CD4-positive, alpha-beta T cell treated with Interleukin-4 for 1 hour (primary cell): ENCODE results near the gene ARHGAP18.
"Not testable (repeated sequence)": the region's sequence is repeated elsewhere in the genome, so short reads cannot be mapped to it uniquely, and the experiment has no call there.

Experiments
- DNase-seq, 2 donors: peaks; one replicate each; pipeline ENCODE4 v3.0.0-alpha.2; 2020 to 2022

ARHGAP18 gene

DNA sequence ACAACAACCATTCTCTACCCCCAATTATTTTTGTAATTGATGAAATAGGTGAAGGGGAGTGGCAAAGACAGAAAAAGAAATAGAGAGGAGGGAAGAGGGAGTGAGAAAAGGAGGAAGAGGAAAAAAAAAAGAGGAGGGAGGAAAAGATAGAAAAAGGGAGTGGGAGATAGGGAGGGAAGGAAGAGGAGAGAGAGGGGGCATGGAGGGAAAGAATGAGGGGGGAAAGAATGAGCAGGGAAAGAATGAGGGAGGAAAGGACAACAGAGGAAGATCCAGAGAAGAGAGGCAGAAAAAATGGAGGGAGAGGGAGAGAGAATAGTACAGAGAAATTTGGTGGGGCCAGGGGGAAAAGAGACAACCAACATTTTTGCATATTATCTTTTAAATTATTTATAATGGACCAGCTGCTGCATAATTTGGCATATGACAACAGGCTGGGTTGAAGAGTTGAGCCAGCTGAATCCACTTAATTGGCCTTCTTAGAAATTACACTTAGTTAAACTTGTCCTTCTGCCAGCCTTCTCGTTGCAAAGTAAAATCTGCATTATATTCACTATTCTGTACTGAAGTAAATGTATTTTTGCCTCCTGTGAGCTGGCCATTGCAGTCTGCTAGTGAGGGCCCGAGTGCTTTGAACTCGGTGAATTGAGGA, 101.0 kb downstream of the ARHGAP18 start:
- no peak for DNase-seq

DNA sequence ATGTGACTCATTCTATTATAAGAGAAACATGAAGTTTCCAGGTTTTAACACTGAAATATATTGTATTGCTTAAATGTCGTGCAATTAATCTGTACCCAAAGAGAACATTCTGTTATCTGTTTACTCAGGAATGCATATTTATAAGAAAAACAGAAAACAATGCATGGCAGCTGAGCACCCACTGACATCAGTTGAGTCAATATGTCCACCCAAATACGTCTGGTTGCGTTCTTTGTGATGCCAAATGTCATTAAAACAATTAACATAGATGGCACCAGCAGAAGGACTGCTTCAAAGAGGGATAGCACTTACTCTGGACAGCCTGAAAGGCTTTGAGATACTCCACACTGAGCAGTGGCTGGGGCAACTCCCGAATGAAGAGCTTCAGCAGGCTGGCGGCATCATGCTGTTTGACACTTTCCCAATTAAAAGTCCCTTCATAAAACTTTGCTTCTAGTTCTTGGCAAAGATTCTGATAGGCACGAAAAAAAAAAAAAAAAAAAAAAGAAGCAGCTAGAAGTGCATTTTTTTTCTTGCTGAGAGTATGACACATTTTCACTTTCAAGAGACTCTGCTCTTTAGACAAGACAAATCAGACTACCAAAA, 102.3 kb downstream of the ARHGAP18 start:
- no peak for DNase-seq

DNA sequence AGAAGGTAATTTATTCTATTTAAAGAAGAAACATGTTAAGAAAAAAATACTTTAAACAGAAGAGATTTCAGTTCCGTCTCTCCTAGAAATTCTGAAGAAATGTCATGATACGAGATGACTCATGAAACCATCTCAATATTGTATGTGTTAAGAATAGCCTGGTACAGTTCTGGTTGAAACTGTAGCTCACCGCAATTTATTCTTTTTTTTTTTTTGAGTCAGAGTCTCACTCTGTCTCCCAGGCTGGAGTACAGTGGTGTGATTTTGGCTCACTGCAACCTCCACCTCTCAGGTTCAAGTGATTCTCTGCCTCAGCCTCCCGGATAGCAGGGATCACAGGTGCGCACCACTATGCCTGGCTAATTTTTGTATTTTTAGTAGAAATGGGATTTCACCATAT, 103.3 kb downstream of the ARHGAP18 start:
- no peak for DNase-seq

DNA sequence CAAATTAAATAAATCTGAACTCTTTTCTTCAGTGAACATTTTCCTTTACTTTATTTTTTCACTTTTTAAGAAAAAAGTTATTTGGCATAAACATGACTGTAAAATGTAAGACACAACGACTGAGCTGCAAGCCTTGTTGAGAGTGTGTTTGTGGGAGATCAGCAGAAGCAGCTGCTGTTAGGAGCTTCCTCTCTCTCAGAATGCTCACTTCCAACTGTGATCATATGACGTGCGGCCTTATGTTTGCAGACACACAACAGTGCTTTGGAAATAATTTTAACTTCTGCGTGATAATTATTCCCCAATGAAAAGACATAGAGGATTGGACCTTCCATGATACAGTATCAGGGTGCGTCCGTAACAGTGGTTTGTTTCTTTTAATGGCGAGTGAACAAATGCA, 104.0 kb downstream of the ARHGAP18 start:
- no peak for DNase-seq

DNA sequence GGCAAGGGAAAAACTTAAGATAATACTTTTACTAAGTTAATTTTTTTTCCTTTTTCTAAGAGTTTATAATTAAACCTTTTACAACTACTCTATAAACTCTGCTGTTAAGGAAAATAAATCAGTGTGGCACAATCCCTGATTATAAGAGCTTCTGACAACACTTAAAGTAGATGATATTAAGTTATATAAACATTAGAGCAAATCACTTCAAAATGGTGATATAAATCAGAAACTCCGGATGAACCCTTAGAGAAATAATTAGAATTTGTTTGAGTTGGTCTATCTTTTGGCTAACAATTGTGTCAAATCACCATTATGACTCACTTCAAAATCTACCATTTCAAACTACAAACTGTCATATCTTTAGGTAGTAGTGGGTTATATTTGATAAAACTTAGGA, 104.9 kb downstream of the ARHGAP18 start:
- DNase-seq: no peak

DNA sequence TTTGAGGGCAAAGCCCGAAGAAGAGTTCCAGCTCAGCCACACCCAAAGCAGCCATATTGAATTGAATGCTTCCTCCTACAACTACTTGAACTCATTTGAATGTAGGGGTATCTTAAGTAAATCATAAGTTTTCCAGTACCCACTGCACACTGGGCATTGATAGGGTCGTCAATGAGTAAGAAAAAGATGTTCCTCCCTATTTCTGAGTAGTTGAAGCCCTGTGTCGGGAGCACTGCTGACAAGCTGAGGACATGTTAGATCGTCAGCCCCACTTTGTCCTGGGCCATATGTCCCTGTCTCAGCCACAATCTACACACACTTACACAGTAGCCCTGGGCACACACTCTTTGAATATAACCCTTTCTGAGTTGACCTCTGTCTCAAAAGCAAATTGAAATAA, 105.7 kb downstream of the ARHGAP18 start:
- DNase-seq: no peak

DNA sequence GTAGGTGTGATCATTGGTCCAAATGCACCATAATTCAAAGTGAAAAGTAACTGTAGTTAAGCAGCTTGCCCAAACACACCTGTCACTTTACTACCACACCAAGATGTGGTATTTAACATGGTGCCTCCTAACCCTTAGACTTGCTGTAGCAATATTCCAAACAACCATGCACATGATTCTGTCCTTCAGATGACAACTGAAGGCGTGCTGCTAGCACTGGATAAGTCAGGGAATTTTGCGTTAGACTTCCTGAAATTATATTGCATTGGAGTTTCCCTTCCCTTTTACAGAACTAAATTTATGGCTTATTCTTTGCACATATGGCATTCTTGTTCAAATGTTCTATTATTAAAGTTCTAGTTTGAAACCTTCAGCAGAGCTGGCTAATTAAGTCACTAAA, 106.2 kb downstream of the ARHGAP18 start:
- no peak for DNase-seq

DNA sequence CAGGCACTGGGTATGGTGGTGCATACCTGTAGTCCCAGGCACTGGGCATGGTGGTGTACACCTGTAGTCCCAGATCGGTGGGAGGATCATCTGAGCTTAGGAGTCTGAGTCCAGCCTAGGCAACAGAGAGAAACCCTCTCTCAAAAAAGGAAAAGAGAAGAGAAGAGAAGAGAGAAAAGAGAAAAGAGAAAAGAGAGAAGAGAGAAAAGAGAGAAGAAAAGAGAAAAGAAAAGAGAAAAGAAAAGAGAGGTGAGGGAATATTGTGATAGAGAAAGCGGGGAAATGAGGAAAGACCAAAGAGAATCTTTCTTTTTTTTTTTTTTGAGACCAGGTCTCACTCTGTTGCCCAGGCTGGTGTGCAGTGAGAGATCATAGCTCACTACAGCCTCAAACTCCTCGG, 108.7 kb downstream of the ARHGAP18 start:
- DNase-seq: no peak

DNA sequence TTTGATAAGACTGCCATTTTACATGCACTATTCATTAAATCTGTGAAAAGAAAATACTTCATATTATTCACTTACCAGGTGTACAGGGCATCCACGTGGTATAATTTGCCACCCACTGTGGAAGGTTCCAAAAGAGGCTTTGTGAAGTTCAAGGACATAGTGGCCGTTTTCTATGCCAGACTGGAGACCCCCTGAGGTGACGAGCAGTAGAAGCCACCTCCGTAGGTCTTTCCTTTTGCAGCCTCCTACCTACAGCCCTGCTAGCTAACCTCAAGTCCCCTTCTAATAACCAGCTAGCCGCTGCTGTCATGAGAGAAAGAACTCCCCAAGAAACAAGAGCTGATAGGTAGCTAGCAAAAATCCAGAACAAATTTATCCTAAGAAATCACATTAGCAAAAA, 110.5 kb downstream of the ARHGAP18 start:
- DNase-seq: no peak

DNA sequence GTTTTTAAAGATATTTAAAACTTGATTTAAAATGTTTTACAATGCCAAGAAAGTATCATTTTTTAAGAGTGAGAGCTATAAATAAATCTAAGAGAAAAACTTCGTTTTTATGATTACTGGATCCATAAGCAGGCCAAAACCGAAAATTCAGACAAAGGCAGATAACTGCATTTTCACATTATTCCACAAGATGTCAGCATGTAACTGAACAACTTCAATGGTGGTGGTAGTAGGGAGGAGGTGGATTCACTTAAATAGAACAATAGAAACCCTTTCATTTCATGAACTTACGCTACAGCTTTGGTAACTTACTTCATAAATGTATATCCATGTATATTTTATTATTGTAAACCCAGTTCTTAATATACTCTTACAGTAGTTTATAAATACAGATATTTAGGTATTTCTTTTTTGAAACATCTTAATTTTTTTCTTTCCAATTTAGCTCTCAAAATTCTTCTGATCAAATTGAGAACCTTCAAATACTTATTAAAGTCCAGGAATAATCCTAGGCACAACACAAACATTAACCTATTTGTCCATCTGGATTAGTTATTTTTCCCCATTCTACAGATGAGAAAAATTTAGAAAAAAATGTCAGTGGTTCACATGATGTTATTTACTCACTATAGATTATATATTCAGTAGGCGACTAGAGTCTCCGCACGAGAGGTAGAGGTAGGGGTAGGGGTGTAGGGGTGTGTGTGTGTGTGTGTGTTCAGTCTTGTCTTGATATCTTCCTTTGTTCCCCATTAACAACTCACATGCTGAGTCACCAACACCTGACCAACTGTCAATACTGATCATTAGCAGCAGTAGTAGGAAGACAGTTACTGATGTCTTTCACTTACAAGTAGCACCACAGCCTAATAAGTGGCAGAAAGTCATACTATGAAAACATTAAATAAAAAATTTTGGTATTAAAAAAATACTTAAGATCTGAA, 111.5 kb downstream of the ARHGAP18 start:
- DNase-seq: peak; percentile 13 to 83

DNA sequence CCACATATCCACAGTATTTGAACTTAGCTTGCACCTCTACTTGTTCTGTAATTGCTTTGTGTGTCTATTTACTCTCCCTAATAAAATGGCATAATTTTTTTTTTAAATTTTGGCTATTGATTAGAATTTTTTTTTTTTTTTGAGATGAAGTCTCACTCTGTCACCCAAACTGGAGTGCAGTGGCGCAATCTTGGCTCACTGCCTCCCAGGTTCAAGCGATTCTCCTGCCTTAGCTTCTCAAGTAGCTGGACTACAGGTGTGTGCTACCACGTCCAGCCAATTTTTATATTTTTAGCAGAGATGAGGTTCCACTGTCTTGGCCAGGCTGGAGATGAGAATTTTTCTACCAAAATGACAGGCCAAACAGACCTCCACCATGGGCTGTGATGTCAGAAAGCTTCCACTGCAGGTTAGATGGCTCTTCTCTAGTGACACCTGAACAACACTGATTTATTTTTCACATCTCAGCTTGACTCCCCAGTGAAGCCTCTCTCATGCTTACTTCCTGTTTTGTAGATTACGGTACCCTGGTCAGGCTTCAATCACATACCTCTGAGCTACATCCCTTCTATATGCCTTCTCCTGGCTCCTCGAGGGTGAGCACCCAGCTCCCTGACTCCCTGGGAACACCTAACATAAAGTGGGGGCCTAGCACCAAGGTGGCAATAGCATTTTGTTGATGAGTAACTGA, 112.8 kb downstream of the ARHGAP18 start:
- DNase-seq: no peak

DNA sequence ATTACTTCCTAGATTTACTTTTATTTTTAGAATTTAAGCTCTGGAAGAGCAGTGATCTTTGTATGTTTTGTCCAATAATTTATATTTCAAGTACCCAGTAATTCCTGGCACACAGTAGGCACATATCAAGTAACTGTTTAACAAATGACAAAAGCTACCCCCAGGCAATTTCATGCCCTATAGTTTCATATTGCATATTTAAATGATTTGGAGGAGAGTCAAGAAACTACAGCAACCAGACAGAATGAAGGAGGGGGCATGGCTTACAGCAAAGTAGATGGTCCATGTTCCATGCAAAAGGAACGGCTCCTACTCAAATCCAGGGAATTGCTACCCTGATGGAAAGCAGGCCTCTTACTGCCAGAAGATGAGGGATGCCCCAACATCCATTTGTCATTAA, 113.5 kb downstream of the ARHGAP18 start:
- DNase-seq: no peak

DNA sequence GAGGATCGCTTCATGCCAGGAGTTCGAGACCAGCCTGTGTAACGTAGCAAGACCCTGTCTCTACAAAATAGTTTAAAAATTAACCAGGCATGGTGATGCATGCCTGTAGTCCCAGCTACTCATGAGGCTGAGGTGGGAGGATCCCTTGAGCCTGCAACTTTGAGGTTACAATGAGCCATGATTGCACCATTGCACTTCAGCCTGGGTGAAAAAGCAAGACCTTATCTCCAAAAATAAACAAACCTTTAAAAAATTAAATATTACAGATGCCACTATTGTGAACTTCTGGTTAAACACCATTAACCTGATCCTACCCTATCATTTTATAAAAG, 116.8 kb downstream of the ARHGAP18 start:
- no peak for DNase-seq

DNA sequence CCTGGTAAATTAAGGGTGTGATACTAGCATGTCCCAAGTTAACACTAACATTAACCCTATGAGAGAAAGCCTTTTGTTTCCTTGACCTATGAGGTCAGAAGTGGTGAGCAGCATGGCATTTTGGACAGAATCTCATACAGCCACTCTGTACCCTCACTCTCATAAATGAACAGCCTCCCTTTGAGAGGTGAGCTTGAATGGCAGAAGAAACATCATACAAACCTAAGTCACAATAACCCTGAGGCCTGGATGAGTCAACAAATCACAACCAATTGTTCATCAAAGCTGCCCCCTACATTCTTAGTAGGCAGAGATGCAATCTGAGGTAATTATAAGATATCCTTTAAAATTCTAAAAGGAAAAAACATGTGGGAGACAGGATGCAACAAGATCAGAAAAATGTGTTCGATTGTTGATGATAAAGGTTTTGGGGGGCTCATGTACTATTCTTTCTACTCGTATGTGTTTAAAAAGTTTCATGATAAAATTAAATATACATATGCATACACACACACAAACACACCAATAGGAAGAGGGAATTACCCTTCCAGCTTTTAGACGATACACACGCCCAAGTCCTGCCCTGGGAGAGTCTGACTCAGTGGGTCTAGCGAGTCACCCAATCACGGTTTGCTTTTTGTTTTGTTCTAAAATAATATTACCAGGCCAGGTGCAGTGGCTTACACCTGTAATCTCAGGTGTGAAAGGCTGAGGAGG, 117.3 kb downstream of the ARHGAP18 start:
- no peak for DNase-seq

DNA sequence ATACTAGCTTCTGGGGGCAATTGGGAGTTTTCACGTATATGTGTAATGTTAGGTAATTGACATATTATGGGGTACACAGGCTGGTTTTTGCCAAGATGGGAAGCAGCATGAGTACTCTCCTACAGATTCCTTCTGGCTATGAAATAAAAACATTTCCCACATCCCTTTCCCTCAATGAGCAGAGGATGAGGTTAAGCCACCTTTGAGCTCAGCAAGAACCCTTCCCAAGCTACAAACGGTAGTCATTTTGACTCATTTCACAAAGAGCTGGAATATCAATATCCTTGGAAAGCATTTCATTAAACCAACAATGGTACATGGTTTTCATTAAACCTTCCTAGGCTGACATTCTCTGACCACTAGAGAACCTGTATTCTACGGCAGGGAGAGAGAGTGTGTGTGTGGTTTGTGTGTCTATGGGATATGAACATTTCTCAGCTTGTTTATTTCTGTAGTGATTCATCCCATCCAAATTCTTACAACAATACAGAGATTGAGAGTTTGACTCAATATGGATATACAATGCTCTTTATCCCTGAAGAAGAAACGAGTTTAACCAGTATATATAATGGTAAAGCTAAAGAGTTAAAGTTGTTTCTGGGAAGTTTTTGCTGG, 119.5 kb downstream of the ARHGAP18 start:
- DNase-seq: no peak

DNA sequence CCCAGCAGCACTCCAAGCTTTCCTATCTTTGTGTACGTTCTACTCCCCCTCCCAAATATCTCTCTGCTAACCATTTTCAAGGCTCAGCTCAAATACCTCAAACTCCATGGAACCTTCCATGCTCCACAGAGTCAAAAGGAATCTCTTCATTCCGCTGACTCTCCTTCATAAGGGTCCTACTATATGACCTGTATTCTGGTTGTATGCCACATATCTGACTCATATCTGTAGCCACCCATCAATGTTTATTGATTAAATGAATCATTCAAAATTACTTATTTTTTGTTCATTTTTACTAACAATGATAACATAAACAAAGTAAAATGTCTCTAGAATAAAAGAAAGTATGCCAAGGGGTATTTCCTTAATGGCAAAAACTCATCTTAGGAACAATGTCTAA, 123.2 kb downstream of the ARHGAP18 start:
- DNase-seq: no peak

DNA sequence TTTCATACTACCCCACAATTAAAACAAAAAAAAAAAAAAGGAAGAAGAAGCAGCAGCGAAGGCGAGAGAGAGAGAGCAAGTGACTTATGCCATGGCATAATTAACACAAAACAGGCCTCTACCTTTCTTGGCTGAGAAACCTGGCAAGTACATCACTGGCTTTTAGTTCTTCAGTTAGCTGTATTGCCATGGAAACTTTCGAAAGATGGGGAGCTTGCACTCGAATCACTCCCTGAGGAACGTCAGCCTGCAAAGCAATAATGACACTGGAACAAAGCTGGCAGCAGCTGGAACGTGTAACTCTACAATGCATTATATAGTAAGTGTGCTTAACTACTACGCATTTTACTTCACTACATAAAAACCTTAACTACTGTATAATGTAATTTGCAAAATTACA, 126.1 kb downstream of the ARHGAP18 start:
- DNase-seq: no peak

DNA sequence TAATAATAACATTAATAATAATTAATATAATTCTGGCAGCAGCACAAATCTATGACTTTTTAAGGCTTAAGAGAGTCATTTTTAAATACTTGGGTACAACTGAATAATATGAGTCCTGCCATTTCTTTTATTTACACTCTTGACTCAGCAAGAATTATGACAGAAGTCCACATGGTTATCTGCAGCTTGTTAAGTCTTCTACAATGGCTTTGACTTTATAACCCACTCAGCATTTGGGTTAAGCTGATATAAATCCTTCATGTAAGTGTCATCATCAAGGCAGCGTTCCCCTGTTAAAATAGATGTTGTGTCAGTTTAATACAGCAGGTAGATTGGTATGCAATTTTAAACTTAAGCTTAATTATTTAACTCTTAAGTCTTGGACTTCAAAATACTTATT, 131.7 kb downstream of the ARHGAP18 start:
- no peak for DNase-seq

DNA sequence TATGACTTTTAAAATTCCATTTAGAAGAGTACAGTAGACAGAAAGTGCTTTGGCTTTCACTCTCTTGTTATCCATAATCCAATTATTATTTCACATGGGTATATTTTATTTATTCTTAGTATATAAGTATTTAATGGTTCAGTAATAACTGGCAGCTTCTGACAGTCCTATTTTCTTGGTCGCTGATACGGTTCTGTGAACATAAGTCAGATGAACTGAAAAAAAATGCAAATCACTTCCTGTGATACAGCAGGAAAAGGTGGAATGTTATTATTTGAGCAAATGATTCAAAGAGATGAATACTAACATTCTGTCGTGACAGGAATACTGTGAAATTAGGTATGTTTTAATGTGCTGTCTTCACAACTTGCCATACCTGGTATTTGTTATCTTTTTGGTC, 132.3 kb downstream of the ARHGAP18 start:
- DNase-seq: no peak

DNA sequence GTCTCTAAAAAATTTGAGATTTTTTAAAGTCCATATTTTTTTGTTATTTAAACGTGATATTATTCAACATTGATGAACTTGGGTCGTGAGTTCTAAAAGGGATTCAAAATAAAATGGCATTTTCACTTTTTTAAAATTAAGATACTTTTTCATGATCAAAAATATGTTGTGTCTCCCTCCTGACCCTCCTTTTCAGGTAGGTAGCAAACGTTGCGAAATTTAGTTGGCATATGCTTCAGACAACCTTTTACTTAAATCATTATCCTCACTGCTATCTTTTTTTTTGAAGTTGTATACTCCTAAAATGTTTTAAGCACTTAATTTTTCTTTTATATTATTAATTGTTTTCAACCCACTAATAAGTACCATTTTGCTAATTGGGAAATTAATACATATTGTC, 133.5 kb downstream of the ARHGAP18 start:
- DNase-seq: no peak

DNA sequence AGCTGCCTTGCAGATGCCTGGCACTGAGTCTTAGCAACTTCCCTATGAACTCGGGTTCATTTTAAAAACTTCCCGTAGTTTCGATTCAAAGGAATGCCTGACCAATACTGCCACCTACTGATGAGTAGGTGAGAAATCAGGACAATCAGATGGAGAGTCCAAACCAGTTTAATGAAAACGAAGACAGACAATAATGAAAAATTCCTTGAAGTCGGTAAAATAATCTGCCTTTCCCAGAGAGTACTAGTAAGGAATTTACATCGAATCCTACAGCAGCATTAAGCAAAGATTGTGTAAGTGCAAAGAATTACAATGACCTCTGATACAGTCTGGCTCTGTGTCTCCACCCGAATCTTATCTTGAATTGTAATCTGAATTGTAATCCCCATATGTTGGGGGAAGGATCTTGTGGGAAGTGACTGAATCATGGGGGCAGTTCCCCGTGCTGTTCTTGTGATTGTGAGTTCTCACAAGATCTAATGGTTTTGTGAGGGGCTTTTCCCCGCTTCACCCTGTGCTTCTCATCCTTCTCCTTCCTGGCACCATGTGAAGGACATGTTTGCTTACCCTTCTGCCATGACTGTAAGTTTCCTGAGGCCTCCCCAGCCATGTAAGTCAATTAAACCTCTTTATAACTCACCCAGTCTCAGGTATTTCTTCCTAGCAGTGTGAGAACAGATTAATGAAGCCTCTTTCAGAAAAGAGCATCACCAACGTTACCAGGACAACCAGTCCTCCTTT, 134.4 kb downstream of the ARHGAP18 start:
- DNase-seq: peak in 1 of 2 donors; percentile 43

DNA sequence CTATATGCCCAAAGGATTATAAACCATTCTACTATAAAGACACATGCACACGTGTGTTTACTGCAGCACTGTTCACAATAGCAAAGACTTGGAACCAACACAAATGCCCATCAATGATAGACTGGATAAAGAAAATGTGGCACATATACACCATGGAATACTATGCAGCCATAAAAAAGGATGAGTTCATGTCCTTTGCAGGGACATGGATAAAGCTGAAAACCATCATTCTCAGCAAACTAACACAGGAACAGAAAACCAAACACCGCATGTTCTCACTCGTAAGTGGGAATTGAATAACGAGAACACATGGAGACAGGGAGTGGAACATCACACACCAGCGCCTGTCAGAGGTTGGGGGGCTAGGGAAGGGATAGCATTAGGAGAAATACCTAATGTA, 135.4 kb downstream of the ARHGAP18 start:
- DNase-seq: not testable (repeated sequence)
